PFSK-1 (cell line): ENCODE measurements around the gene MAST4.

Experiments
- POLR2AphosphoS5 ChIP-seq: IDR thresholded peaks from 2 replicates; pipeline ENCODE4 v1.6.1; 2012; ENCODE audit warnings: low read depth, mild to moderate bottlenecking, control low read depth, low read length, moderate library complexity
- TAF1 ChIP-seq: IDR thresholded peaks from 2 replicates; pipeline ENCODE4 v1.6.1; 2012; ENCODE audit warnings: low read length, control low read depth, borderline replicate concordance; ENCODE audit not compliant: insufficient read depth

DNA sequence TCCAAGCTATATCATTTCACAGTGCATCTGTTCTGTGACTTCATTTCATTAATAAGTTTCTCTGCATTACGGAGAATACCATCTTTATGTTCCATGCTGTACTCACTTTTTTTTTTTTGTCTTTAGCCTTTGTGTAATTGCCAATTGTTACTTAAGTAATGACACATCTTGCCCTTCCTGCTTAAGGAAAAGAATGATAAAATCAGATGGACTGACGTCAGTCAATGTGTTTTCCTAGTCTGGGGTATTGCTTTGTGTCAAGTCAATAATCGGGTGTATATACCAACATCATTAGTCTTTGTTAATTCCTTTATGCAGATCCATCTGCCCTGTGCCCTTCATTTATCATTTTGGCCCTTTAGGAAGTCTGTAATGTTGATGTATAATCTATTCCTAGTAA, 466.9 kb downstream of the MAST4 start:
- TF ChIP-seq TAF1 (no peak), POLR2AphosphoS5 (no peak)
